Fibroblast of the aortic adventitia (primary cell): ENCODE results near the gene MAFF. TPM values are rescaled to one million over a fixed set of nuclear protein-coding genes. Genes with fewer than 3 reads are reported as not detected.
A peak's percentile ranks its signal among the peaks of the same experiment; 100 is the strongest.

Experiments
- DNase-seq: peaks from one replicate; pipeline ENCODE4 v3.0.0-alpha.2; 2010; ENCODE audit warnings: low read depth
- H3K4me3 ChIP-seq: 2 replicates; pipeline ENCODE4 v1.5.1; 2011; ENCODE audit warnings: low read depth, mild to moderate bottlenecking, control low read depth, low read length, moderate library complexity
- total RNA-seq: library from RNA; depleted of rRNA; stranded (reverse); fragments of >200 nt; gene quantifications from 2 replicates; pipeline ENCODE4 v1.2.3, GENCODE V29; 2012; ENCODE audit warnings: low replicate concordance
- TF ChIP-seq, protein P1 (sequence below): IDR thresholded peaks from 2 replicates; pipeline ENCODE4 v1.5.1; 2011; ENCODE audit warnings: mild to moderate bottlenecking, low read length, control low read depth, inconsistent platforms; ENCODE audit not compliant: insufficient read depth

MAFF gene
- total RNA-seq, 1 donor, result 33.7 TPM

DNA sequence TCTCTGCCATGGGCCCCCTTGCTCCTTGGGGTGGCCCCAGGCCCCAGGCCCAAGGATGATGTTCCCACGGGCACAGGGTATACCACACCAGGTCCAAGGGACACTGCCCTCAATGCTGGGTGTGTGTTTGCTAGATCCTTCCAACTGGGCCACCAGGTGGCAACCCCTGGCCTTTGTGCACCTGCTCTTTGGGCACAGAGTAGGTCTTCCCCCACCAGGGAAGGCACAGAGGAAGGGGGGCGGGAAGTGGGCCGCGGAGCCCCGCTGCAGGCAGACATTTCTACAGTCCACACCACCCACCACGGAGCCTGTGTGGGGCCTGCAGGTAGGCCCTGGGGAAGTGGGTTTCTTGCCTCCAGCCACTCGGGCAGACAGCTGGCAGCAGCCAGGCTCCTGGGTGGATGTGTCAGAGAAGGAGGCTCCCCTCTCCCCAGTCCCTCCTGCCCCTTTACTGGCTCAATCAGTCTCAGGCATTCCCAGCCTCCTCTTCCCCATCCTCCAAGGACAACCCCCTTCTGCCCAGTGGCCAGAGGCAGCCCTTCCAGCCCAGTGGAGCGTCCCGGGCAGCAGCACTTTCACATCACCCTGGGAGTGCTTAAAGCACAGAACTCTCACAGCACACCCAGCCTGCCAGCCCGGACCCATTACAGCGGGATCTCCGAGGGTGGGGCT is 21.6 kb downstream of the MAFF start:
- TF ChIP-seq, protein P1, sequence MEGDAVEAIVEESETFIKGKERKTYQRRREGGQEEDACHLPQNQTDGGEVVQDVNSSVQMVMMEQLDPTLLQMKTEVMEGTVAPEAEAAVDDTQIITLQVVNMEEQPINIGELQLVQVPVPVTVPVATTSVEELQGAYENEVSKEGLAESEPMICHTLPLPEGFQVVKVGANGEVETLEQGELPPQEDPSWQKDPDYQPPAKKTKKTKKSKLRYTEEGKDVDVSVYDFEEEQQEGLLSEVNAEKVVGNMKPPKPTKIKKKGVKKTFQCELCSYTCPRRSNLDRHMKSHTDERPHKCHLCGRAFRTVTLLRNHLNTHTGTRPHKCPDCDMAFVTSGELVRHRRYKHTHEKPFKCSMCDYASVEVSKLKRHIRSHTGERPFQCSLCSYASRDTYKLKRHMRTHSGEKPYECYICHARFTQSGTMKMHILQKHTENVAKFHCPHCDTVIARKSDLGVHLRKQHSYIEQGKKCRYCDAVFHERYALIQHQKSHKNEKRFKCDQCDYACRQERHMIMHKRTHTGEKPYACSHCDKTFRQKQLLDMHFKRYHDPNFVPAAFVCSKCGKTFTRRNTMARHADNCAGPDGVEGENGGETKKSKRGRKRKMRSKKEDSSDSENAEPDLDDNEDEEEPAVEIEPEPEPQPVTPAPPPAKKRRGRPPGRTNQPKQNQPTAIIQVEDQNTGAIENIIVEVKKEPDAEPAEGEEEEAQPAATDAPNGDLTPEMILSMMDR, result no peak
- H3K4me3 ChIP-seq, result no peak overlapping the region
- no peak for DNase-seq

DNA sequence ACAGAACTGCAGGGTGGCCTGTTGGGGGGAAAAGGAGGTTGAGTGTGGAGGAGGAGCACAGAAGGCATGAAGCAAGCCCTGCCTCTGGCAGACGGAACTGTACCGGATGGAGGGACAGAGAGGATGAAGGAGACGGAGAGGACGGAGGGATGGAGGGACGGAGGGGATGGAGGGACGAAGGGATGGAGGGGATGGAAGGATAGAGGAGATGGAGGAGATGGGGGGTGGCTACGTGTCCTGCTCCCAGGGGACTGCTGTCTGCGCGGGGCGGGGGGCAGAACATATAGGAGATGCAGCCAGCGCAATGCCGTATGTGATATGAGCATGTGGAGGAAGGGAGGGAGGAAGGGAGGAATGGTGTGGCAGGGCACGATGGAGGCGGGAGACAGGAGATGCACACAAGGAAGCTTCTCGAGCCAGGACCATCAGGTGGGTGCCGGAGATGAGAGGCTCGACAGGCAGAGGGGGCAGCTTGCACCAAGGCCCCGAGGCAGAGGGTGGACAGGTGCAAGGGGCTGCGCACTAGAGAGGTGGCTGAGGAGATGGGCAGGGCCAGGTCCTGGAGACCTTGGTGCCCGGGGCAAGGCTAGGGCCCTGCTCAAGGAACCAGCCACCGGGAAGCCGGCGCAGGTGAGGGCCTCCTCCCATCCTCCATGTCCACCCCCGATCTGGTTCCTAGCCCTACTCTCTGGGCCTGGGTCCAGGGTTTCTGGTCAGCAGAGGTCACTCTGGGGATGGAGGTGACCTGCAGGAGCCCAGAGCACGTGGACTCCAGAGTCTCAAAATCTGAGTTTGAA is 25.3 kb downstream of the MAFF start:
- TF ChIP-seq, protein P1, result no peak
- DNase-seq, result no peak
- no peak overlapping the region for H3K4me3 ChIP-seq

DNA sequence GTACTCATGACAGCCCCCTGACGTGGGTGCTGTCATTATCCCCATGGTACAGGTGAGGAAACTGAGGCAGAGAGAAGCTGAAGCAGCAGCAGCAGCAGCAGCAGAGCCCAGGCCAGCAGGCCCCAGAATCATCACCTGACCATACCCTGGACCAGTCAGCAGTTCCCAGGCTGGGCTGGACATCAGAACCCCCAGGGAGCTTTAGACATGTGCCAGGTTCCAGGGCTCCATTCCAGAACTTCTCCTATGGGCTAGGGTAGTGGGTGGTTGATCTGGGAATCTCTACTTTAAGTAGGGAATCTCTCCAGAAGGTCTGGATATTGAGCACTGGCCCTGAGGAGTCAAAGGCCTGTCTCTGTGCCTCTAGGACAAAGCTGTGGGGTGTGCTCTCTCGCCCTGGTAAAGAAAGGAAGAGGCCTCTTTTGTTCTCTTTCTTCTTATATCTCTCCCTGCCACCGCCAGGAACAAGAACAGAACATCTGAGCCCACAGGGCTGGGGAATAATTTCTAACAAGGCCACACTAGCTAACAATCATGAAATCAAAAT is 26.6 kb downstream of the MAFF start:
- TF ChIP-seq, protein P1, result no peak
- DNase-seq, result peak; percentile 67
- H3K4me3 ChIP-seq, result no peak overlapping the region

DNA sequence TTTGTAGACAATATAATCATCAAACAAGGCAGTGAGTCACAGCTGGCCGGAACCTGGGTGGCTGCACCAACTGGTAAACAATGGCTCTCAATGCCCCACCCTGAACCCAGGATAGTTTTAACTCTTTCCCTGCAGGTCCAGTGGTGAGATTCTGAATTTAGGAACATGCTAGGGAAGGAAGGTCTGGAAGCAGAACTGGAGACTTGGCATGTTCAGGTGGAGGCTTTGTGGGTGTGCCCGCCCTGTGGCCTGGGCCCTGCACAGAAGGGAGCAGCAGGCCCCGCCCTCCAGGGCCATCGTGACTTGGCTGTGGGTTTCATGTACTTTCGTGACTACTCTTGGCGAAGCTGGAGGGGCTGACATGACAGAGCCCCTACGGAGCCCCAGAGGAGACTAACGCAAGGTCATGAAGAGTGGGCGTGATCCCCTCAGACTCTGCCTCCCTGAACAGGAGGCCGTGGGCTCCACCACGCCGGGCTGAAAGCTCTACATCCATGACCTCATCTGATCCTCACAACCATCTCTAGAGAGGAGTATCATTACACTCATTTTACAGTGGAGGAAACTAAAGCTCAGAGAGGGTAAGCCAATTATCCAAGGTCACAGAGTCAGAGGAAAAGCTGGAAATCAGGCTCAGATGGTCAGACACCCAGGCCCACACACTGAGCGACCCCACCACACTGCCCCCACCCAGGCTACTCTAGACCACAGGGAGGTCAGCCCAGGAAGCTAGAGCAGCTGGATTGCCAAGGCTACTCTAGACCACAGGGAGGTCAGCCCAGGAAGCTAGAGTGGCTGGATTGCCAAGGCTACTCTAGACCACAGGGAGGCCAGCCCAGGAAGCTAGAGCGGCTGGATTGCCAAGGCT is 27.3 kb downstream of the MAFF start:
- no peak overlapping the region for H3K4me3 ChIP-seq
- TF ChIP-seq, protein P1, result no peak

DNA sequence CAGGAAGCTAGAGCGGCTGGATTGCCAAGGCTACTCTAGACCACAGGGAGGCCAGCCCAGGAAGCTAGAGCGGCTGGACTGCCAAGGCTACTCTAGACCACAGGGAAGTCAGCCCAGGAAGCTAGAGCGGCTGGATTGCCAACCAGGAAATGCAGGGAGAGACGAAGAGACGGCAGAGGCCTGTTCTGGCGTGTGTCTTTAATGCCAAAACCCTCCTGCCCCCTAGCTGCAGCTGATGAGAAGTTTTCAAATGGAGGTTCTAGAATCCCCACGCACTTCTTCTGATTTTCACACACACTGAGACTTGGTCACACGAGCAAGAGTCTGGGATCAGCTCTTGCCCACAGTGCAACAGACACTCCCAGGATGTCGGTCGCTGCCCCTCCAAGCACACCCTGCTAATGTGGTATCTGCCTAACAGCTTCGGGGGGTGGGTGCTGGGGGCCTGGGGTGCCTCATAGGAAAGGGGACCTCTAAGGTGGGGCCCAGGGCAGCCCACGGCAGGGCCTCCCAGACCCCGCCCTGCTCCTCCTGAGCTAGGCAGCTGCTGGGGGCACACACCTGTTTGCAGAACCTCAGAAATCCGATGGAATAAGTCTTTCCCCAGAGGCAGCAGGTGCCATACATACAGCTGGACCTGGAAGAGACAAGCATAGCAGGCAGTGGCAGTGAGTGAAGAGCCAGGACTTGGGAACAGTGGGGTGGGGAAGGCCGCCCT is 28.5 kb downstream of the MAFF start:
- TF ChIP-seq, protein P1, result peak; percentile 32
- no peak for DNase-seq
- H3K4me3 ChIP-seq, result no peak overlapping the region

More for the DNA sequence above, 27.3 kb downstream of the MAFF start:
- peak; percentile 92 for DNase-seq

DNA sequence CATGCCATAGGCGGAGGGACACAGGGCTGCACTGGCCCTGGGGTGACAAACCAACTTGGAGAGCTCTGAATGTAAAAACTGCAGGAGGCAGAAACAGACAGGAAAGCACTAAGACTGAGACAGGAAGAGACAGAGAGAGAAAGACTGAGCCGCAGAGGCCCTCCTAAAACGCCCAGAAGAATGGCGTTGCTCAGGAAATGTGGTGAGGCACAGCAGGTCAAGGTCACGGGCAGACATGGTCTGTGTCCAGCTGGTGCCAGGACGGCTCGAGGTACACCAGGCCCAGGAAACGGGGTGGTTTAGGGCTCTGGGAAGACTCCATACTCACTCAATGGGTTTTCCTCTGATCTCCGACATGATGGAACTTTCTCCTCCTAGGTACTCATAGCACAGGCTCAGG is 29.1 kb downstream of the MAFF start:
- TF ChIP-seq, protein P1, result no peak
- DNase-seq, result no peak
- H3K4me3 ChIP-seq, result no peak overlapping the region
